ENCODE data around the gene DENND1A.

DNA sequence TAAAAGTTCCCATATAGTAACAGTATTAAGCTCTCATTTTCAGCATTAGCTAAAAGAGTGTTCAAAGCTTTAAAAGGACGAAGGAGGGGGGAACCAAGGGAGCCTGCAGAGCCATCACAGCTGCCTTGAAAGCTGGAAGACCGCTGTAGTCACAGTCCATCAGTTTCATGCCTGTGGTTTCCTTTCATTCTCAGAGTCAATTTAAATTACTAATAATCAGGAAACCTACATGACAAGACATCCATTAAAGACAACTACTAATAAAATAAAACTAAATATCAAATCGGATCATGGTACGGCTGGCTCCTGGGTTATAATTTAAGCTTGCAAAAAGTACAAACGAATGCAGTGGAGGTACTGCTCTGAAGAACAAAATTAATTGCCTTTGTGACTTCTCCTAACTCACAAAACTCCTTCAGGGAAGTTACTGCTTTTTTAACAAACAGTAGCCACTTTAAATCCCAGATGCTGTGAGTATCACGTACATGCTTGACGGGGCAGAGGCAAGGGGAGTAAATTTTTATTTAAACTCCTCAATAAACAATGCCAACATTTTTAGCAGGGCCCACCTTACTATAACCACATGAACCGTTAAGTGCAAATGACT lies 213.5 kb downstream of the DENND1A start:
- TF ChIP-seq POLR2A (IDR thresholded peaks at IDR 0.05): no peak
- TF ChIP-seq, protein P1, sequence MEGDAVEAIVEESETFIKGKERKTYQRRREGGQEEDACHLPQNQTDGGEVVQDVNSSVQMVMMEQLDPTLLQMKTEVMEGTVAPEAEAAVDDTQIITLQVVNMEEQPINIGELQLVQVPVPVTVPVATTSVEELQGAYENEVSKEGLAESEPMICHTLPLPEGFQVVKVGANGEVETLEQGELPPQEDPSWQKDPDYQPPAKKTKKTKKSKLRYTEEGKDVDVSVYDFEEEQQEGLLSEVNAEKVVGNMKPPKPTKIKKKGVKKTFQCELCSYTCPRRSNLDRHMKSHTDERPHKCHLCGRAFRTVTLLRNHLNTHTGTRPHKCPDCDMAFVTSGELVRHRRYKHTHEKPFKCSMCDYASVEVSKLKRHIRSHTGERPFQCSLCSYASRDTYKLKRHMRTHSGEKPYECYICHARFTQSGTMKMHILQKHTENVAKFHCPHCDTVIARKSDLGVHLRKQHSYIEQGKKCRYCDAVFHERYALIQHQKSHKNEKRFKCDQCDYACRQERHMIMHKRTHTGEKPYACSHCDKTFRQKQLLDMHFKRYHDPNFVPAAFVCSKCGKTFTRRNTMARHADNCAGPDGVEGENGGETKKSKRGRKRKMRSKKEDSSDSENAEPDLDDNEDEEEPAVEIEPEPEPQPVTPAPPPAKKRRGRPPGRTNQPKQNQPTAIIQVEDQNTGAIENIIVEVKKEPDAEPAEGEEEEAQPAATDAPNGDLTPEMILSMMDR (IDR thresholded peaks at IDR 0.05): no peak

All from right lobe of liver (tissue), 4 donors.